Choroid plexus epithelial cell (primary cell): ENCODE measurements around the gene DNAH1.

ENCODE experiments used
- DNase-seq: peaks from one replicate; pipeline ENCODE4 v3.0.0-alpha.2; 2010; ENCODE audit warnings: low read depth
- H3K4me3 ChIP-seq: 2 replicates; pipeline ENCODE4 v1.5.1; 2011; ENCODE audit warnings: low read depth, mild to moderate bottlenecking, control low read depth, low read length, moderate library complexity
- TF ChIP-seq, protein P1 (sequence below): conservative IDR thresholded peaks from 2 replicates; pipeline ENCODE4 v1.5.1; 2011; ENCODE audit warnings: low read depth, mild to moderate bottlenecking, control low read depth, inconsistent platforms, low read length, moderate library complexity

The DNAH1 gene

DNA sequence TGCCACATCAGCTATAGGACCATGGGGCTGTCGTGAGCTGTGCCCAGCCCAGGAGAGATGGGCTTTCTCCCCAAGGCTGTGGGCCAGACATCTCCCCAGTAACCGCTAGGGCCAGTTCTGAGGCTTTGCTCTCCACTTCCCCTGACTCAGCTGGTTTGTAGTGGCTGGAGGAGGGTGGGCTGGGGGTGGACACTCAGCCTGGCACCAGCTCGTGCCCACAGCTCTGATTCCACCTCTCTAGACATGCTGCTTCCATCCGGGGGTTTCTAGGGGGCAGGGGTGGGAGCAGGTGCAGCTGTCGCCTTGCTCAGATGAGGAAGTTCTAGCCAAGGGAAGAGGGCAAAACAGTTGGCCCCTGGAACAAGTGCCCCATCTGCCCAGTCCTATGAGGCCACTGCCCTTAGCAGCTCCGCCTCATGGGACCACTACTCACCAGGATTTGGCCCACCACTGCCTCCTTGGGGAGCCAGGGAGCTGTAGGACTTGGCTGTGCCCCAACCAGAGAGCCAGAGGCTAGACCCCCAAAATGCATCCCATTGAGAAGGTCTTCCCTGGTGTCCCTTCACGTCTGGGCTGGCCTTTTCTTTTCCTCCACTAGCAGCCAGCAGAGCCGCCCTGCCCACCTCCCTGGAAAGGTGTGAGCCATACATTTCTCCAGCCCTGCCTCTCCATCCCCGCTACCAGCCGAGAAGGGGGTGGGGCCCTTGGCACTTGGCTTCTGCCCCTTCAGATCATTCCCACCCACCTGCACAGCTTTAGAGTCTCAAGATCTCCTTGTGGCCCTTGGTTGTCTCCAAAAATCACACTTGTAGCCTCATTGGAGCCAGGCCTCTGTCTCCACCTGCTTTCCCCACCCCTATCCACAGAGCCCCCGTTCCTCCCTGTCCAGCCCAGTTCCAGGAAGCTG, 18.6 kb upstream of the DNAH1 start:
- TF ChIP-seq, protein P1, sequence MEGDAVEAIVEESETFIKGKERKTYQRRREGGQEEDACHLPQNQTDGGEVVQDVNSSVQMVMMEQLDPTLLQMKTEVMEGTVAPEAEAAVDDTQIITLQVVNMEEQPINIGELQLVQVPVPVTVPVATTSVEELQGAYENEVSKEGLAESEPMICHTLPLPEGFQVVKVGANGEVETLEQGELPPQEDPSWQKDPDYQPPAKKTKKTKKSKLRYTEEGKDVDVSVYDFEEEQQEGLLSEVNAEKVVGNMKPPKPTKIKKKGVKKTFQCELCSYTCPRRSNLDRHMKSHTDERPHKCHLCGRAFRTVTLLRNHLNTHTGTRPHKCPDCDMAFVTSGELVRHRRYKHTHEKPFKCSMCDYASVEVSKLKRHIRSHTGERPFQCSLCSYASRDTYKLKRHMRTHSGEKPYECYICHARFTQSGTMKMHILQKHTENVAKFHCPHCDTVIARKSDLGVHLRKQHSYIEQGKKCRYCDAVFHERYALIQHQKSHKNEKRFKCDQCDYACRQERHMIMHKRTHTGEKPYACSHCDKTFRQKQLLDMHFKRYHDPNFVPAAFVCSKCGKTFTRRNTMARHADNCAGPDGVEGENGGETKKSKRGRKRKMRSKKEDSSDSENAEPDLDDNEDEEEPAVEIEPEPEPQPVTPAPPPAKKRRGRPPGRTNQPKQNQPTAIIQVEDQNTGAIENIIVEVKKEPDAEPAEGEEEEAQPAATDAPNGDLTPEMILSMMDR: no peak
- H3K4me3 ChIP-seq: no peak overlapping the region
- DNase-seq: no peak

GRCh38 chr3:52298149-52299098, 17.7 kb upstream of the DNAH1 start:
- no peak overlapping the region for H3K4me3 ChIP-seq
- TF ChIP-seq, protein P1: peak; percentile 19
- DNase-seq: no peak

DNA sequence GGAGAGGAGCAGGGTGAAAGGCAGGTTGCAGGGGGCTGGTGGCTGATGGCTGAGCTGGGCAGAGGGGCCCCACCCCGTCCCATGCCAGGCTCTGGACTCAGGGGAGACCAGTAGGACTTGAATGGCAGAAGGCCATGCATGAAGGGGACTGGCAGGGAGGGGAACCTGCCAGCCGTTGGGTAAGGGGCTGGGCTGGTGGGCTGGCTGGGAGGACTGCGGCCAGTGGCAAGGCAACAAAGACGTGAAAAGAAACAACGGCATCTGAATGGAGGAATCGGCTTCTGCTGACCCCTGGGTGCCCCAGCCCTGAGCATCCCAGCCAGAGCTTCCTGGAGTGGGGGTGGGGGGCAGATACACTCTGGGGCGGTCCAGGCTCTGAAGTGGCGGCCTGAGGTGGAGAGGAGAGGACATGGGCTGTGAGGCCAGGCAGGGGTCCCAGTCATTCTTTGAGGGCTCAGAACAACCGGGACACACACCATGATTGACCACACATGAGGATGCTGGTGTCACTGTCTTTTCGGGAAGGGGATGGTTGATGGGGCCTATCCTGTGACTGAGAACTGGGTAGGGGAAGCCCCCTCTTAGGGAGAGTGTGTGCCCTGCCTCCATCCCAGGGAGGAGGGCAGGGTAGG, 16.8 kb upstream of the DNAH1 start:
- no peak overlapping the region for H3K4me3 ChIP-seq
- DNase-seq: no peak
- TF ChIP-seq, protein P1: no peak

GRCh38 chr3:52299879-52300611, 16.1 kb upstream of the DNAH1 start:
- peak; percentile 34 for DNase-seq
- no peak overlapping the region for H3K4me3 ChIP-seq
- TF ChIP-seq, protein P1: peak; percentile 37

- no peak for DNase-seq
- TF ChIP-seq, protein P1: no peak
- no peak overlapping the region for H3K4me3 ChIP-seq
These were observed 13.5 kb upstream of the DNAH1 start for GRCh38 chr3:52302426-52303145.

DNA sequence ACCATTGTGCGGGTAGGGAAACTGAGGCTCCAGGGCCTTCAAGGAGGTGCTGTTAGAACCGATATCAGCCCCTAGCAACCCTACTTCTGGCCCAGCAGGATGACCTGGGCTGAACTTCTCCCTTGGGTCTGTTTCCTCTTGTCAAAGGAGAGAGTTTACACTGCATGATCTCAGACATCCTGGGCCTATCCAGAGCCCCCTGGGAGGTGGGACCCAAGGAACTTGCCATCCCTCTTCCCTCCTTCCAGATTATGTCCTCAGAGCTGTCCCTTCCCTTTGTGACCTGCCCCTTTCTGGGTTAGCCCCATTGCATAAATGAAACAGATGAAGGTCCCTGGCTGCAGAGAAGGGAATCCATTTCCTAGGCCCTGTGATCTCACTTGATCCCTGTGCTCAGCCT, 12.3 kb upstream of the DNAH1 start:
- no peak for DNase-seq
- TF ChIP-seq, protein P1: no peak
- no peak overlapping the region for H3K4me3 ChIP-seq
